GM19043 (cell line): ENCODE results near the gene CCDC183.
"Not testable (repeated sequence)": the region's sequence is repeated elsewhere in the genome, so short reads cannot be mapped to it uniquely, and the experiment has no call there.

Experiments
- ATAC-seq: cut with Tn5 transposase; IDR thresholded peaks from one replicate; pipeline ENCODE4 v1.9.1; 2021; ENCODE audit warnings: low read depth; ENCODE audit not compliant: unreplicated experiment

The CCDC183 gene

GRCh38 chr9:136823136-136824046 lies 27.3 kb downstream of the CCDC183 start:
- ATAC-seq, result no peak

GRCh38 chr9:136824496-136825225 lies 28.5 kb downstream of the CCDC183 start:
- ATAC-seq, result no peak

GRCh38 chr9:136825295-136826187 lies 29.4 kb downstream of the CCDC183 start:
- ATAC-seq, result no peak

- ATAC-seq, result no peak
Observed at GRCh38 chr9:136826188-136826541, 30.0 kb downstream of the CCDC183 start.

GRCh38 chr9:136826703-136827582 lies 30.8 kb downstream of the CCDC183 start:
- ATAC-seq, result no peak

GRCh38 chr9:136827794-136828473 lies 31.8 kb downstream of the CCDC183 start:
- no peak for ATAC-seq

GRCh38 chr9:136828474-136829140 lies 32.5 kb downstream of the CCDC183 start:
- ATAC-seq, result no peak

- ATAC-seq, result no peak
Observed at GRCh38 chr9:136829412-136829811, 33.3 kb downstream of the CCDC183 start.

GRCh38 chr9:136829981-136830885 lies 34.1 kb downstream of the CCDC183 start:
- ATAC-seq, result no peak

GRCh38 chr9:136831002-136831719 lies 35.0 kb downstream of the CCDC183 start:
- ATAC-seq, result no peak

GRCh38 chr9:136831720-136832104 lies 35.6 kb downstream of the CCDC183 start:
- ATAC-seq, result no peak

- no peak for ATAC-seq
Observed at GRCh38 chr9:136832581-136832980, 36.4 kb downstream of the CCDC183 start.

GRCh38 chr9:136833381-136834048 lies 37.4 kb downstream of the CCDC183 start:
- ATAC-seq, result not testable (repeated sequence)

GRCh38 chr9:136835162-136835931 lies 39.2 kb downstream of the CCDC183 start:
- ATAC-seq, result no peak

GRCh38 chr9:136835932-136836904 lies 40.1 kb downstream of the CCDC183 start:
- ATAC-seq, result no peak
